Activated CD4-positive, alpha-beta T cell treated with anti-CD3 and anti-CD28 coated beads for 36 hours (primary cell): ENCODE data around the gene DMBX1. TPM values are rescaled to one million over a fixed set of nuclear protein-coding genes. Genes with fewer than 3 reads are reported as not detected.

Source experiments
- ATAC-seq: fragments of 200-7000 bp; cut with Tn5 transposase; one replicate; pipeline ENCODE4 v1.10.0; 2021; ENCODE audit warnings: mild to moderate bottlenecking, moderate library complexity
- CTCF ChIA-PET: fragments of 350-600 bp; sonication (Branson Sonifier 250); formaldehyde crosslinking; loops from one replicate; lab custom pipeline; 2021; ENCODE audit warnings: antibody characterized with exemption; lab: Charles Lee
- POLR2A ChIA-PET: fragments of 350-600 bp; sonication (Branson Sonifier 250); formaldehyde crosslinking; loops from one replicate; lab custom pipeline; 2021; ENCODE audit warnings: antibody characterized with exemption, inconsistent platforms; lab: Charles Lee
- DNase-seq: peaks from one replicate; pipeline ENCODE4 v3.0.0-alpha.2; 2020
- H3K27ac Mint-ChIP-seq: one replicate; pipeline ENCODE4 v1.8.0; 2021; ENCODE audit warnings: mixed read lengths
- H3K27me3 Mint-ChIP-seq: one replicate; pipeline ENCODE4 v1.8.0; 2021; ENCODE audit warnings: mixed read lengths
- H3K36me3 Mint-ChIP-seq: one replicate; pipeline ENCODE4 v1.8.0; 2021; ENCODE audit warnings: low read depth, mixed read lengths
- H3K4me1 Mint-ChIP-seq: one replicate; pipeline ENCODE4 v1.8.0; 2021; ENCODE audit warnings: mixed read lengths
- H3K4me3 Mint-ChIP-seq: one replicate; pipeline ENCODE4 v1.8.0; 2021; ENCODE audit warnings: mild to moderate bottlenecking, moderate library complexity, mixed read lengths
- H3K9me3 Mint-ChIP-seq: one replicate; pipeline ENCODE4 v1.8.0; 2021; ENCODE audit warnings: low read depth, mixed read lengths
- intact Hi-C, 2 experiments: fragments of 100-400 bp; cut with DNase I in 1 of 2; cut with micrococcal nuclease in 1 of 2; formaldehyde crosslinking; loops; one replicate each; pipeline versions ENCODE4 v1.14.2 to v1.15.1; 2022 to 2024; cut with DNase I, micrococcal nuclease
- total RNA-seq, 2 experiments: library from RNA; stranded (reverse); gene quantifications; one replicate each; pipeline ENCODE4 v1.2.3, GENCODE V29; 2021

DMBX1 gene
- total RNA-seq, 2 experiments from 2014 or later: 0.05 TPM; not detected in 1

DNA sequence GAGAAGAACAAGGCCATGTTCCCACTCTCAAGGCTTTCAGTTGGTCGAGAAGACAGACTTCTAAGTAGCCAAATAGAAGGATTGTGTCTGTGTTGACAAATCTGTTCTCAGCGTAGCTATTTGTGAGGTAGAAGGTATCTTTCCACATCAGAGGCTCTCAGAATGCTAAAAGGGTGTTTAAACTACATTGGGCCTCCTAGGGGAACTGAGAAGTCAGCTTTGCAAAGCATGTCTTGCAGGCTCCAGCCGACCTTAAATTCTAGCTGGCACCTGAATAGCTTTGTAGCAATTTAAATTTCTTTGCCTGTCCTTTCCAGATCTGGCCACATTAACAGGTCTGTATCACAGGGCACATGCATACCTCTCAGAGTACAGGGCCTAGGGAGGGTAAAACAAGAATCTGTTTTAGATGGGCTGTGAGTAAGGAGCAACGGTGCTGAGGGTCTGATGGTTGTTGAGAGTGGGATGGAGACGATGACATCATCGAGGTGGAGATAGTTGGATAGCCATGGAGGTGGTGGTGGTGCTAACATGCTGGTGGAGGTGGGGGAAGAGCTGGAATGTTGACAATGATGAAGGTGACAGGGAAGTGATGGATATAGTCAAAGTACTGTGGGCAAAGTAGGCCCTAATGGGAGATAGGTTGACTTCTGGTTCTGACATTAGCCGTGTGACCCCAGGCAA lies 17.0 kb upstream of the DMBX1 start:
- ChIA-PET POLR2A (interaction anchor here (0.6 kb wide), 2 partner anchors 59 to 881 kb away, joined by 3 to 4 read pairs; no protein-coding TSS in a partner anchor), CTCF (interaction anchor here (1.2 to 12.5 kb wide), 2 partner anchors 25 to 55 kb away, joined by 5 to 115 read pairs; no protein-coding TSS in a partner anchor)
- Mint-ChIP-seq H3K27me3 (peaks cover 20% of the 10 kb centered on the region), H3K4me1 (no peaks in the 10 kb centered on the region), H3K27ac (no peak overlapping the region), H3K4me3 (no peak overlapping the region), H3K9me3 (no peaks in the 10 kb centered on the region), H3K36me3 (no peaks in the 10 kb centered on the region)
- no peak for ATAC-seq
- intact Hi-C loops: no loop called here
- no peak for DNase-seq

- intact Hi-C loops: no loop called here
- H3K4me1 Mint-ChIP-seq: no peaks in the 10 kb centered on the region
- ATAC-seq (no peak), DNase-seq (no peak)
- H3K4me3 Mint-ChIP-seq: no peak overlapping the region
- CTCF ChIA-PET: interaction anchor here (0.5 to 12.5 kb wide), 3 partner anchors 27 to 54 kb away, joined by 3 to 115 read pairs (median 3); no protein-coding TSS in a partner anchor
- no peak overlapping the region for H3K27ac Mint-ChIP-seq
- POLR2A ChIA-PET: no interaction called here
- H3K36me3 Mint-ChIP-seq: no peaks in the 10 kb centered on the region
- peaks cover 20% of the 10 kb centered on the region for H3K27me3 Mint-ChIP-seq
- H3K9me3 Mint-ChIP-seq: no peaks in the 10 kb centered on the region
Observed at GRCh38 chr1:46473991-46474390, 15.6 kb upstream of the DMBX1 start.

DNA sequence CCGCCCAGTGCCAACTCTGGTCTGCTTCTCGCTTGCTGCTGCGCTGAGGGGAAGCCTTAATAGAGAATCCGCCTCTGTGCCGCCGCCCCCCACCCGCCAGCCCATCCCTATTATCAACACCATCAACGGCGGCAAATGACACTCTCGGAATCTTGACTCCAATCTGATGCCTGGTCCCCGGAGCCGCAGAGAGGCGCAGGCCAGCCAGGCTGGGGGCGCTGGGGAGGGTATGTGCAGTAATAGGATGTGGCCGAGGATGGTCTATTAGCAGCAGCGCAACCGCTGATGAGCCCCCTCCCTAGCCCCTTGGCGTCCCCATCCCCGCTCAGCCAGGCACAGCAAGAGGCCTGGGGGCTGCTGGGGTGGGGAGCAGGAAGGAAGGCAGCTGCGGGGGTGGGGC lies 15.1 kb upstream of the DMBX1 start:
- H3K27ac Mint-ChIP-seq: no peak overlapping the region
- DNase-seq (no peak), ATAC-seq (no peak)
- CTCF ChIA-PET: interaction anchor here (1.0 to 12.5 kb wide), 3 partner anchors 24 to 54 kb away, joined by 3 to 115 read pairs (median 5); no protein-coding TSS in a partner anchor
- H3K4me1 Mint-ChIP-seq: no peaks in the 10 kb centered on the region
- no peaks in the 10 kb centered on the region for H3K9me3 Mint-ChIP-seq
- intact Hi-C loops: no loop called here
- no peaks in the 10 kb centered on the region for H3K36me3 Mint-ChIP-seq
- peaks cover 23% of the 10 kb centered on the region for H3K27me3 Mint-ChIP-seq
- POLR2A ChIA-PET: interaction anchor here (0.6 kb wide), 1 partner anchor 139 kb away, joined by 3 read pairs; no protein-coding TSS in a partner anchor
- no peak overlapping the region for H3K4me3 Mint-ChIP-seq

DNA sequence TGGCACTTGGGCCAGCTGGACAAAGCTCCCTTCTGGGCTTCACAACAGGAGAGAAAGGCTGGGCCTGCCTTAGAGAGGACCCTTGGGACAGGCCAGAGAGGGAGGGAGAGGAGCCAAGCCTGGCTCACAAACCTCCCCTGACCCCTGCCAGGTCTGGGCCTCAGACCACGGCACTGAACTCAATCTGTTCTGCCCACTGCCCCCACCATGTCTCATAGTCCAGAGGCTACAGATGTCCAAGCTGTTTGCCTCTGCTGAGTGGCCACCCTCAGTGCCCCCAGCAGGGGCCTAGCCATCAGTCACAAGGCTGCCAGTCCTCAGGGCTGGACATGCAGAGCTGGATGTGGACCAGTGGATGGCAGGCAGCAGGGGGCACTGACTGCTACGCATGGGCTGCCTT lies 13.0 kb upstream of the DMBX1 start:
- intact Hi-C loops: loop anchor here (1.0 to 2.0 kb wide), 4 partner anchors 29 to 249 kb away; no protein-coding TSS in a partner anchor
- H3K9me3 Mint-ChIP-seq: no peaks in the 10 kb centered on the region
- no peaks in the 10 kb centered on the region for H3K36me3 Mint-ChIP-seq
- no peak overlapping the region for H3K27ac Mint-ChIP-seq
- ChIA-PET POLR2A (no interaction called here), CTCF (interaction anchor here (0.6 to 12.5 kb wide), 9 partner anchors 25 to 74 kb away, joined by 3 to 115 read pairs (median 5); partner anchors contain the start of gene KNCN)
- no peak overlapping the region for H3K4me3 Mint-ChIP-seq
- H3K27me3 Mint-ChIP-seq: peaks cover 23% of the 10 kb centered on the region
- ATAC-seq: no peak
- H3K4me1 Mint-ChIP-seq: no peaks in the 10 kb centered on the region
- DNase-seq: no peak

DNA sequence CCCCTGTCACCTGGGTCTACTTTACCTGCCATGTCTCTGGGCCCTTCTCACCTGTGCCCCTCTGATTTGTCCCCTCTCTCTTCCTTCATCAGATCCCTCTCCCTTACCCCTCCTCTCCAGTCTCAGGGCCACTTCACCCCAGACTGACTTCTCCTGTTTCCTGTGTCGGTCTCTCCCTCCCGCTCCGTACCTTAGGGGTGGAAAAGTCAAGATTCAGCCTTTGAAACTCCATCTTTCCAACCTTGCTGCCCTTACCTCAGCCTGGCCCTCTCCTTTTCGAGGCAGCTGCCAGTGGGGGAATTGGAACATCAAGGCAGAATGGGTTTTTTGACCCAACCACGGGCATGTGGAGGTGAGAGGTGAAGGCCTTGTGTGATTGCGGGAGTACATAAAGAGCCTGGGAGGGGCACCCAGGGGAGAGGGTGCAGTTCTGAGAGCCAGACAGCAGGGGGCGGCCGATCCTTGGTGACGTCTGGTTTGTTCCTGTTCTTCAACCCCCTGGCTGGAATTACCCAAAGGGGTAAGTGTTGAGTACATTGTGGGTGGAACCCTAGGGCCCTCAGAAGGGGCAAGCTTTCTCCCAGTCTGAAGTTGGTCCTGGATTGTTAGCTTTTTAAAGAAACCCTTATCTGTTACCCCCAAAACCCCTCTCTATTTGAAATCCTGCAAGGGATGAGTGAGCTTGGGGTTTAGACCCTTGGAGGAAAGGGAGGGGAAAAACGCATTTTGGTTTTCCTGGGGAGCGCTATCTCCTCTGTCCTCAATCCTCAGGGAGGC lies 12.3 kb upstream of the DMBX1 start:
- H3K27me3 Mint-ChIP-seq: peaks cover 24% of the 10 kb centered on the region

GRCh38 chr1:46478721-46479485 lies 10.7 kb upstream of the DMBX1 start:
- POLR2A ChIA-PET: no interaction called here
- Mint-ChIP-seq H3K4me3 (no peak overlapping the region), H3K9me3 (no peaks in the 10 kb centered on the region), H3K27ac (no peak overlapping the region), H3K4me1 (no peaks in the 10 kb centered on the region), H3K27me3 (peaks cover 28% of the 10 kb centered on the region), H3K36me3 (no peaks in the 10 kb centered on the region)
- ATAC-seq: no peak
- DNase-seq: no peak
- intact Hi-C loops: no loop called here
- CTCF ChIA-PET: interaction anchor here (0.7 to 12.5 kb wide), 6 partner anchors 26 to 56 kb away, joined by 3 to 115 read pairs (median 7); a partner anchor contains a TSS

More for the DNA sequence above, 12.3 kb upstream of the DMBX1 start:
- no peak overlapping the region for H3K27ac Mint-ChIP-seq
- peak; percentile 98 for ATAC-seq
- H3K4me3 Mint-ChIP-seq: no peak overlapping the region
- H3K36me3 Mint-ChIP-seq: no peaks in the 10 kb centered on the region
- POLR2A ChIA-PET: no interaction called here
- no peaks in the 10 kb centered on the region for H3K4me1 Mint-ChIP-seq
- peak; percentile 89 for DNase-seq
- H3K9me3 Mint-ChIP-seq: no peaks in the 10 kb centered on the region
- intact Hi-C loops: loop anchor here (1.0 to 2.0 kb wide), 4 partner anchors 30 to 248 kb away; no protein-coding TSS in a partner anchor
- CTCF ChIA-PET: interaction anchor here (0.5 to 12.5 kb wide), 17 partner anchors 9 to 218 kb away, joined by 3 to 115 read pairs (median 4); partner anchors contain the start of gene KNCN

DNA sequence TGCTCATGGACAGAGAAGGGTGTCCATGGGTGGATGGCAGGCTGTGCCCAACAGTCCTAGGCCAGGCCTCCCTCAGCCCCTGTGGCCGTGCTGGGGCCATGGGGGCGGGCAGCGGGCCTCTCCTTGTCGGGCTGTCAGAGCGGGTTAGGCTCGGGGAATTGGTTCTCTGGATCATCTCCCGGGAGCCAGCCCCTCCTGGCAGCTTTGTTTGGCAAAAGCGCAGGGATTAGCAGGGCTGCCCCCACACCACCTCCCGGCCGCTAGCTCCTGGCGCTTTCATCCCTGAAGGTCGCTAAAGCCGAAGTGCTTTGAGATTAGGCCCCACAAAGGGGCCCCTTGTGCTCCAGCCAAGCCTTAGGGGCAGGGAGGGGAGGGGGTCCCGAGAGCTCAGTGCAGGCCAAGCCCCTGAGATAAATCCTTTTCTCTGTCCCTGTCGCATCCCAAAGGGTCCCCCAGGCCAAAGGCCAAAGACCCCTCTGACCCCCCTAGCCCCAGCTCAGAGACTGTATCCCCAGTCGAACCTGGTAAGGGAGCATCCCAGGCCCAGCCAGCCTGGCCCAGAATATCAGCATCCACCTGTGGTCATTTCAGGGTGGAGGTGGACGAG lies 9.8 kb upstream of the DMBX1 start:
- H3K4me3 Mint-ChIP-seq: no peak overlapping the region
- H3K27ac Mint-ChIP-seq: no peak overlapping the region
- intact Hi-C loops: no loop called here
- no peaks in the 10 kb centered on the region for H3K36me3 Mint-ChIP-seq
- ChIA-PET CTCF (interaction anchor here (0.6 to 12.5 kb wide), 4 partner anchors 11 to 48 kb away, joined by 3 to 115 read pairs (median 6); no protein-coding TSS in a partner anchor), POLR2A (no interaction called here)
- no peak for ATAC-seq
- no peak for DNase-seq
- no peaks in the 10 kb centered on the region for H3K9me3 Mint-ChIP-seq
- no peaks in the 10 kb centered on the region for H3K4me1 Mint-ChIP-seq
- H3K27me3 Mint-ChIP-seq: peaks cover 35% of the 10 kb centered on the region

GRCh38 chr1:46480959-46481646 lies 8.5 kb upstream of the DMBX1 start:
- H3K36me3 Mint-ChIP-seq: no peaks in the 10 kb centered on the region
- H3K4me1 Mint-ChIP-seq: no peaks in the 10 kb centered on the region
- no peak overlapping the region for H3K4me3 Mint-ChIP-seq
- ChIA-PET CTCF (interaction anchor here (0.8 to 12.5 kb wide), 5 partner anchors 11 to 47 kb away, joined by 3 to 115 read pairs (median 6); no protein-coding TSS in a partner anchor), POLR2A (interaction anchor here (0.6 kb wide), 1 partner anchor 83 kb away, joined by 3 read pairs; no protein-coding TSS in a partner anchor)
- peaks cover 36% of the 10 kb centered on the region for H3K27me3 Mint-ChIP-seq
- DNase-seq (no peak), ATAC-seq (no peak)
- H3K9me3 Mint-ChIP-seq: no peaks in the 10 kb centered on the region
- H3K27ac Mint-ChIP-seq: no peak overlapping the region
- intact Hi-C loops: no loop called here

GRCh38 chr1:46481961-46482360 lies 7.7 kb upstream of the DMBX1 start:
- H3K27ac Mint-ChIP-seq: no peak overlapping the region
- POLR2A ChIA-PET: interaction anchor here (0.6 kb wide), 1 partner anchor 84 kb away, joined by 3 read pairs; no protein-coding TSS in a partner anchor
- ATAC-seq (no peak), DNase-seq (no peak)
- H3K27me3 Mint-ChIP-seq: peaks cover 45% of the 10 kb centered on the region
- CTCF ChIA-PET: interaction anchor here (0.7 to 12.5 kb wide), 5 partner anchors 12 to 53 kb away, joined by 3 to 115 read pairs (median 4); a partner anchor contains a TSS
- H3K36me3 Mint-ChIP-seq: no peaks in the 10 kb centered on the region
- no peaks in the 10 kb centered on the region for H3K4me1 Mint-ChIP-seq
- H3K9me3 Mint-ChIP-seq: no peaks in the 10 kb centered on the region
- no peak overlapping the region for H3K4me3 Mint-ChIP-seq
- intact Hi-C loops: no loop called here

GRCh38 chr1:46483589-46483988 lies 6.0 kb upstream of the DMBX1 start:
- H3K4me1 Mint-ChIP-seq: peaks cover 4% of the 10 kb centered on the region

More at GRCh38 chr1:46483589-46483988, 6.0 kb upstream of the DMBX1 start:
- H3K36me3 Mint-ChIP-seq: no peaks in the 10 kb centered on the region
- intact Hi-C loops: no loop called here
- H3K27ac Mint-ChIP-seq: no peak overlapping the region
- no peak overlapping the region for H3K4me3 Mint-ChIP-seq
- POLR2A ChIA-PET: no interaction called here
- ATAC-seq (no peak), DNase-seq (no peak)
- CTCF ChIA-PET: interaction anchor here (12.5 kb wide), 1 partner anchor 45 kb away, joined by 115 read pairs; no protein-coding TSS in a partner anchor
- H3K9me3 Mint-ChIP-seq: no peaks in the 10 kb centered on the region
- peaks cover 53% of the 10 kb centered on the region for H3K27me3 Mint-ChIP-seq
